Stomach smooth muscle (tissue), 2 donors: Measurements from ENCODE around the gene LOXL1.

Experiments
- H3K27ac ChIP-seq: one replicate; pipeline ENCODE4 v1.7.0; 2013; ENCODE audit warnings: mild to moderate bottlenecking, low read length, inconsistent platforms
- H3K27me3 ChIP-seq, 2 donors: one replicate each; pipeline ENCODE4 v1.7.0; 2013; ENCODE audit warnings: low read length in 2 of 2; ENCODE audit not compliant: insufficient read depth in 2 of 2, control insufficient read depth in 1 of 2
- H3K36me3 ChIP-seq, 2 donors: one replicate each; pipeline ENCODE4 v1.7.0; 2013; ENCODE audit warnings: low read length in 2 of 2; ENCODE audit not compliant: control insufficient read depth in 2 of 2, insufficient read depth in 2 of 2
- H3K4me1 ChIP-seq: one replicate; pipeline ENCODE4 v1.7.0; 2013; ENCODE audit warnings: low read length; ENCODE audit not compliant: control insufficient read depth, insufficient read depth
- H3K4me3 ChIP-seq, 2 donors: one replicate each; pipeline ENCODE4 v1.7.0; 2013; ENCODE audit warnings: low read length in 2 of 2
- H3K9ac ChIP-seq, 2 donors: one replicate each; pipeline ENCODE4 v1.7.0; 2013; ENCODE audit warnings: low read length in 2 of 2, mild to moderate bottlenecking in 1 of 2
- H3K9me3 ChIP-seq, 2 donors: one replicate each; pipeline ENCODE4 v1.7.0; 2013; ENCODE audit warnings: low read length in 2 of 2; ENCODE audit not compliant: control insufficient read depth in 2 of 2
- donor health status: healthy.
- donor health status: Pancreatic carcinoma.

LOXL1 gene

GRCh38 chr15:73910522-73911303, 15.5 kb upstream of the LOXL1 start:
- no peaks in the 10 kb centered on the region for H3K27me3 ChIP-seq
- peaks cover 6% of the 10 kb centered on the region for H3K4me1 ChIP-seq
- no peak overlapping the region for H3K9ac ChIP-seq
- no peak overlapping the region for H3K4me3 ChIP-seq
- no peak overlapping the region for H3K27ac ChIP-seq
- no peaks in the 10 kb centered on the region for H3K36me3 ChIP-seq
- no peaks in the 10 kb centered on the region for H3K9me3 ChIP-seq

DNA sequence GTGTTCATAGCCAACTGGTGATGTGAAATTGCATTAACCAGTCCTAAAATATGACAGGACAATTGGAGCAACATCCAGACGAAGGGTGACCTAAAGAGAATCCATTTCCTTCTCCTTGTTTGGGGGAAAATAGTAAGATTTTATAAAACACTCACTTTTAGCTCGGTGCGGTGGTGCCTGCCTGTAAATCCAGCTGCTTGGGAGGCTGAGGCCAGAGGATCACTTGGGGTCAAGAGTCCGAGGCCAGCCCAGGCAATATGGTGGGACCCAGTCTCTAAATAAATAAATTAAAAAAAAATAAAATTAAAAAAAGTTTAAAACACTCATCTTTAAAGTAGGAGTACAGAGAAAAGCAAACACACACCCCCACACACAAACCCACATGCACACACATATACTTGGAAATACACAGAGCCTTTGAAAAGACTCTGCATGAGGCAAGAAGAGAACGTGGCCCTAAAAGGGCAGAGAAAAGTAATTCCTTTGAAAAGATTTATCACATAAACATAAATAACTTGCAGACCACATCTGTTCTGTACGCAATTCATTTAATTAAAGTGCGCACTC, 14.1 kb upstream of the LOXL1 start:
- Histone ChIP-seq H3K36me3 (peaks cover 0 to 2% of the 10 kb centered on the region in 2 donors), H3K4me1 (peaks cover 6% of the 10 kb centered on the region), H3K9ac (no peak overlapping the region), H3K9me3 (no peaks in the 10 kb centered on the region), H3K27ac (no peak overlapping the region), H3K27me3 (no peaks in the 10 kb centered on the region), H3K4me3 (no peak overlapping the region)

DNA sequence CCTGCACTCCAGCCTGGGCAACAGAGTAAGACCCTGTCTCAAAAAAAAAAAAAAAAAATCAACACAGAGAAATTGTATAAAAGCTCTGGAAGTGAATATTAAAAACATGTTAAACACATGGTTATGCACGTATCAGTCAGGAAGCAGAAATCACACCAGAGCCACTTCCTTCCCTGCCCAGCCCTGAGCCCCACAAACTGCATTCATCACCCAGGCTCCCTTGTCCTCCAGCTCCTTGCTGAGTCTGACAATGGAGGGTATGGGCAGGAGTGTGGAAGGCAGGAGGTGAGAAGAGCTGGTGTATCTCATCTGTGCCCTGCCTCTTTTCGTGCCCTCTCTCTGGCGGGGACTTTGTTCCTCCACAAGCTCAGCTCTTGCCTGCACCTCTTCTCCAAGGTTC, 12.1 kb upstream of the LOXL1 start:
- H3K9ac ChIP-seq = no peak overlapping the region
- H3K4me1 ChIP-seq = no peaks in the 10 kb centered on the region
- H3K27me3 ChIP-seq = no peaks in the 10 kb centered on the region
- peaks cover 0 to 10% of the 10 kb centered on the region in 2 donors for H3K36me3 ChIP-seq
- no peak overlapping the region for H3K27ac ChIP-seq
- no peak overlapping the region for H3K4me3 ChIP-seq
- H3K9me3 ChIP-seq = no peaks in the 10 kb centered on the region

DNA sequence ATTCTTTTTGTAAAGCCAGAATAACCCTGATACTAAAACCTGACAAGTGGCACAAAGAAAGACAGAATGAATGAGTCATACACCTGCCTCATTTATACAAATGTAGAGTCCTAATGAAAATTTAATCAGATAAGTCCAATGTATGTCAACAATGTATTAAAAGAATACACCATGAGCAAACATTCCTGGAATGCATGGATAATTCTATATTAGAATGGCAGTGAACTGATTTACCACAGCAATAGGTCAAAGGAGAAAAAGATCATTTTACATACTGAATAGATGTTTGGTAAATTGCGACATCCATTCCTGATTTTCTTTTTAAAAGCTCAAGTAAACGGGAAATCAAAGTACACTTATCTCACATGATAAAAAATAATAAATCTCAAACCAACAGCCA, 11.2 kb upstream of the LOXL1 start:
- Histone ChIP-seq H3K9ac (no peak overlapping the region), H3K9me3 (no peaks in the 10 kb centered on the region), H3K36me3 (peaks cover 0 to 12% of the 10 kb centered on the region in 2 donors), H3K27ac (no peak overlapping the region), H3K27me3 (no peaks in the 10 kb centered on the region), H3K4me3 (no peak overlapping the region), H3K4me1 (no peaks in the 10 kb centered on the region)

- H3K36me3 ChIP-seq = peaks cover 0 to 12% of the 10 kb centered on the region in 2 donors
- H3K9ac ChIP-seq = no peak overlapping the region
- no peaks in the 10 kb centered on the region for H3K27me3 ChIP-seq
Measured at GRCh38 chr15:73918784-73919183, 7.5 kb upstream of the LOXL1 start.

GRCh38 chr15:73919706-73920105, 6.6 kb upstream of the LOXL1 start:
- Histone ChIP-seq H3K9ac (no peak overlapping the region), H3K9me3 (no peaks in the 10 kb centered on the region), H3K27ac (no peak overlapping the region), H3K4me3 (no peak overlapping the region), H3K36me3 (peaks cover 0 to 12% of the 10 kb centered on the region in 2 donors), H3K4me1 (peaks cover 39% of the 10 kb centered on the region), H3K27me3 (no peaks in the 10 kb centered on the region)

More at GRCh38 chr15:73918784-73919183, 7.5 kb upstream of the LOXL1 start:
- H3K4me3 ChIP-seq = no peak overlapping the region
- H3K4me1 ChIP-seq = peaks cover 30% of the 10 kb centered on the region
- H3K9me3 ChIP-seq = no peaks in the 10 kb centered on the region
- H3K27ac ChIP-seq = no peak overlapping the region

DNA sequence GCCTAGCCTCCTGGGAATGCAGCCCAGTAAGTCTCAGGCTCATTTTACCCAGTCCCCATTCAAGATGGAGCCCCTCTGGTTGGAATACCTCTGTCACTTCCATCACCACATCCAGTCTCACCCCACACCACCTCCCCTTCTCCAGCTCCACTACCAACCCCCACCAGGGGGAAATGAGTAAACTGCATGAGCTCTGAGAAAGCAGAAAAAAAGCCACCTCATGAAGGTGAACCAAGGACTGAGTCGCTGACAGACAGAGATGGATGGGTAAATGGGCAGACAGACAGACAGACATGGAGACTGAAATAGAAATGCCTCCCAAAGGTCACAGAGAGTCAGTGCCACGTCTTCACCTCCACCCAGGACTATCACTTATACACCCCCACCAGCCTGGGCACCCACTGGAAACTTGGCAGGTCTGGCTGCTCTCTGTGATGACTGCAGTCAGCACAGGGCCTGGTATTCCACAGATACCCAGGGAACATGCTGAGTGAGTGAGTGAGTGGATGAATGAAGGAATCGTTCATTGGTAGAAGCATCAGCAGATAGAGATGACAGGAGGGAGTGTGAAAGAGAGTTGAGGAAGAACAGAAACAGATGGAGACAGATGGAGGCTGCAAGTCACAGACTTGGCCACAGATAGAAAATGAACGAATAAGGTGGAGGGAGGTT, 4.9 kb upstream of the LOXL1 start:
- Histone ChIP-seq H3K4me1 (peaks cover 56% of the 10 kb centered on the region), H3K9ac (peak overlapping the region; percentile 34 to 42), H3K27me3 (no peaks in the 10 kb centered on the region), H3K36me3 (peaks cover 0 to 10% of the 10 kb centered on the region in 2 donors), H3K4me3 (peak overlapping the region in 1 of 2 donors; percentile 15), H3K27ac (peak overlapping the region; percentile 92), H3K9me3 (no peaks in the 10 kb centered on the region)

DNA sequence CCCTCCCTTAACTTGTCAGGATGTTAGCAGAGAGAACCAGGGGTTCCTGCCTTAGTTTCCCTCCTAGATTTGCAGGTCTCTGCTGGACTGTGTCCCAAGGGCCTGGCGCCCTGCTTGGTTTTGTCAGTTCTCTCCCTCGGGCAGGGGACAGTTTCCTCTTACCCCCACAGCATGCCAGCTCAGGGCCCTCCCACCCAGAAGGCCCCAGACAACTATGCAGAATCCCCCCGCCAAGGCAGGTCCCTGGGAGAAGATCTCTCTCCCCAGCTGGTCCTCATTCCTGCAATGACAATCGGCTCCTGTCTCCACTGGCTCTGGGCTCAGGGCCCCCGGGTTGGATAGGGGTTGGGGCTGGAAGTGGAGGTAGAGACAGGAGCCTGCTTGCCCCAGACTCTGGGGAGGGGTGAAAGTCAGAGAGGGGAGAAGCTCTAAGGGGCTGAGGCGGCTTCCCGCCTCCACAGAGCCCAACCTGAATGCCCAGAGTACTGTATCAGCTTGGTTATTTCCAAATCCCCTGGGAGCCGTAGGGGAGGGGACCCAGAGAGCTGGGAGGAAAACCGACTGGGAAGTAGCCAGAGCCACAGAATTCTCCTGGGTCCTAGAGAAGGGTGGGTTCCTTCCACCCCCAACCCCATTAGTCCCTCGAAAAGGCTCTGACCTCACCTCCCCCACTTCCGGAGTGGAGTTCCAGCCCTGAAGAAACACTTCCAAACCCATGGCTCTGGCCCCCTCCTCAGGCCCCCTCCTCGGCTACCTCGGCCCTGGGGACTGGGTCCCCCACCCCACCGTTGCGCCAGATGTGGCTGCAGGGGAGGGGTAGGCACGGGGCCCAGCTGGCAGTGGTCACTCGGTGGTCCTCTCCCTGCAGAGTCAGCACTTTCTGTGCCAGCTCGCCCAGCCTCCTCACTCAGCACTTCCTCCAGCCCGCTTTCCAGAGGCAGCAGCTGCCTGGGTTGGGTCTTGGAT, 3.8 kb upstream of the LOXL1 start:
- peaks cover 0 to 10% of the 10 kb centered on the region in 2 donors for H3K36me3 ChIP-seq
- no peaks in the 10 kb centered on the region for H3K27me3 ChIP-seq
- peaks cover 65% of the 10 kb centered on the region for H3K4me1 ChIP-seq
- peak overlapping the region; percentile 9 to 54 for H3K4me3 ChIP-seq
- no peaks in the 10 kb centered on the region for H3K9me3 ChIP-seq
- H3K27ac ChIP-seq = peak overlapping the region; percentile 92
- peak overlapping the region; percentile 25 to 51 for H3K9ac ChIP-seq

- peak overlapping the region; percentile 92 for H3K27ac ChIP-seq
- no peaks in the 10 kb centered on the region for H3K27me3 ChIP-seq
- H3K9me3 ChIP-seq = no peaks in the 10 kb centered on the region
- peaks cover 68% of the 10 kb centered on the region for H3K4me1 ChIP-seq
- peak overlapping the region in 1 of 2 donors; percentile 54 for H3K4me3 ChIP-seq
- peak overlapping the region; percentile 25 to 42 for H3K9ac ChIP-seq
- peaks cover 0 to 8% of the 10 kb centered on the region in 2 donors for H3K36me3 ChIP-seq
Measured at GRCh38 chr15:73923156-73923487, 3.1 kb upstream of the LOXL1 start.

DNA sequence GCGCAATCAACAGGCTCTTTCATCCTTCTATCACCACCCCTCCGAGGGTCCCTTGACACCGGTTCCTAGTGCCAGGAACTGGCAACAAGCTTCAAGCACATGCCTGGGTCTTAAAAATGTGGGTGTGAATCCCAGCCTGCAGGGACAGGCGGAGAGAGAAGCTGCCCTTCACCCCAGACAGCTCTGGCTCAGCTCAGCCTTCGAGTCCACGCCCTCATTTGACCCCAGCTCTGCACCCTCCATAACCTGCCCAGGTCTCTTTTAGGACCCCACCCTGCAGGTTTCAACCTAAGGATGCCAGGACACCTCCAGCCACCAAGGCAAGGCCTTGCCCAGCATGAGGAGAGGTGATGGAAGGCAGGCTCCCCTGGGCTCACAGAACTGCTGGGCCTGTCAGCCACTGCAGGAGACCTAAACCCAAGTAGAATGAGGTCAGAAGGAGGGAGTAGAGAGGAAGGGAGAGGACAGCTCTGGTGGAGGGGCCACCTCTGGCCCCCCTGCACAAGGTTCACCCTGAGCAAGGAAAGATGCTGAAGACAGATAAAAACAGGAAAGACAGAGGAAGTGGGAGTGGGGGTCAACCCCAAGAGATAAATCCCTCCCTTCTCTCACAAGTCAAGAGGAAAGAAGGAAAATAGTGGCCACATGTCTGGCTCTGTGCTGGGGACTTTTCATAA, 2.6 kb upstream of the LOXL1 start:
- Histone ChIP-seq H3K36me3 (peaks cover 0 to 6% of the 10 kb centered on the region in 2 donors), H3K27me3 (no peaks in the 10 kb centered on the region), H3K4me3 (peak overlapping the region in 1 of 2 donors; percentile 54), H3K27ac (peak overlapping the region; percentile 92), H3K9ac (peak overlapping the region; percentile 25 to 42), H3K9me3 (no peaks in the 10 kb centered on the region), H3K4me1 (peaks cover 70% of the 10 kb centered on the region)
